ENCODE results near the gene ANKS6.
A peak's percentile ranks its signal among the peaks of the same experiment; 100 is the strongest.

Gene ANKS6

GRCh38 chr9:98807070-98807813 is 10.9 kb upstream of the ANKS6 start, which contains the start of gene GALNT12:
GALNT12 (plus strand) TSS chr9:98807670; CDS start chr9:98807699, 29 bp downstream.
- Histone ChIP-seq H3K36me3 (no peaks in the 10 kb centered on the region), H3K9ac (peak within 1 kb of the TSS; percentile 70), H3K9me3 (peaks cover under 1% of the 10 kb centered on the region; the same call in 1 of the 2 replicates), H3K27me3 (peaks cover 10% of the 10 kb centered on the region), H3K4me1 (peaks cover 20% of the 10 kb centered on the region), H3K4me3 (peak within 1 kb of the TSS; percentile 84), H3K4me2 (peak within 1 kb of the TSS; percentile 95), H4K20me1 (peaks cover 5% of the 10 kb centered on the region; the same call in 1 of the 2 replicates), H3K27ac (peak within 1 kb of the TSS; percentile 66)
- no peak for TF ChIP-seq Cebpa-rat (IDR thresholded peaks at IDR 0.05)

- TF ChIP-seq Cebpa-rat (IDR thresholded peaks at IDR 0.05): no peak
- H3K9me3 ChIP-seq: no peaks in the 10 kb centered on the region
- no peak overlapping the region for H3K9ac ChIP-seq
- H3K4me2 ChIP-seq: 0 out of 2 replicates have a peak overlapping the region, but pooled peaks have one; percentile 95
- H3K4me1 ChIP-seq: peaks cover 26% of the 10 kb centered on the region
- peaks cover 10% of the 10 kb centered on the region for H3K27me3 ChIP-seq
- H4K20me1 ChIP-seq: peaks cover 5% of the 10 kb centered on the region; the same call in 1 of the 2 replicates
- no peak overlapping the region for H3K27ac ChIP-seq
- H3K4me3 ChIP-seq: no peak overlapping the region
- H3K36me3 ChIP-seq: no peaks in the 10 kb centered on the region
Measured at GRCh38 chr9:98806394-98807035, 10.2 kb upstream of the ANKS6 start.

- Histone ChIP-seq H3K4me2 (no peak overlapping the region), H3K27me3 (peaks cover 10% of the 10 kb centered on the region), H3K9ac (no peak overlapping the region), H3K36me3 (no peaks in the 10 kb centered on the region), H3K9me3 (no peaks in the 10 kb centered on the region), H4K20me1 (peaks cover 5% of the 10 kb centered on the region; the same call in 1 of the 2 replicates), H3K27ac (no peak overlapping the region), H3K4me3 (no peak overlapping the region), H3K4me1 (peaks cover 28% of the 10 kb centered on the region)
- no peak for TF ChIP-seq Cebpa-rat (IDR thresholded peaks at IDR 0.05)
Measured at GRCh38 chr9:98805506-98806272, 9.3 kb upstream of the ANKS6 start.

- no peak overlapping the region for H3K4me3 ChIP-seq
- peaks cover 10% of the 10 kb centered on the region for H3K27me3 ChIP-seq
- no peaks in the 10 kb centered on the region for H3K36me3 ChIP-seq
- H3K9me3 ChIP-seq: no peaks in the 10 kb centered on the region; the same call in 1 of the 2 replicates
- TF ChIP-seq Cebpa-rat (IDR thresholded peaks at IDR 0.05): no peak
- H3K4me1 ChIP-seq: peaks cover 27% of the 10 kb centered on the region
- H3K27ac ChIP-seq: no peak overlapping the region
- no peak overlapping the region for H3K9ac ChIP-seq
- no peak overlapping the region for H3K4me2 ChIP-seq
- H4K20me1 ChIP-seq: peaks cover 5% of the 10 kb centered on the region; the same call in 1 of the 2 replicates
Measured at GRCh38 chr9:98804083-98804482, 7.7 kb upstream of the ANKS6 start.

GRCh38 chr9:98801969-98802371 is 5.6 kb upstream of the ANKS6 start:
- no peaks in the 10 kb centered on the region for H3K36me3 ChIP-seq
- TF ChIP-seq Cebpa-rat (IDR thresholded peaks at IDR 0.05): no peak
- H3K9ac ChIP-seq: no peak overlapping the region
- peaks cover 13% of the 10 kb centered on the region for H3K4me1 ChIP-seq
- no peaks in the 10 kb centered on the region for H3K27me3 ChIP-seq
- H4K20me1 ChIP-seq: no peaks in the 10 kb centered on the region
- H3K27ac ChIP-seq: no peak overlapping the region
- peaks cover 8% of the 10 kb centered on the region for H3K9me3 ChIP-seq
- peak overlapping the region; percentile 0; the same call in 1 of the 2 replicates for H3K4me2 ChIP-seq
- H3K4me3 ChIP-seq: no peak overlapping the region

- peaks cover 12% of the 10 kb centered on the region for H3K4me1 ChIP-seq
- H3K36me3 ChIP-seq: no peaks in the 10 kb centered on the region
- peak overlapping the region; percentile 0; the same call in 1 of the 2 replicates for H3K4me2 ChIP-seq
- TF ChIP-seq Cebpa-rat (IDR thresholded peaks at IDR 0.05): no peak
- H4K20me1 ChIP-seq: no peaks in the 10 kb centered on the region
- H3K9me3 ChIP-seq: peaks cover 8% of the 10 kb centered on the region
- no peak overlapping the region for H3K27ac ChIP-seq
- no peak overlapping the region for H3K4me3 ChIP-seq
- no peaks in the 10 kb centered on the region for H3K27me3 ChIP-seq
- no peak overlapping the region for H3K9ac ChIP-seq
Measured at GRCh38 chr9:98801561-98801960, 5.2 kb upstream of the ANKS6 start.

GRCh38 chr9:98798254-98798653 is 1.9 kb upstream of the ANKS6 start:
- H3K4me3 ChIP-seq: no peak overlapping the region
- no peak overlapping the region for H3K9ac ChIP-seq
- no peak overlapping the region for H3K27ac ChIP-seq
- H3K27me3 ChIP-seq: no peaks in the 10 kb centered on the region
- no peak for TF ChIP-seq Cebpa-rat (IDR thresholded peaks at IDR 0.05)
- H4K20me1 ChIP-seq: peaks cover 16% of the 10 kb centered on the region
- peaks cover 34% of the 10 kb centered on the region for H3K4me1 ChIP-seq
- H3K4me2 ChIP-seq: no peak overlapping the region
- no peaks in the 10 kb centered on the region for H3K36me3 ChIP-seq
- peaks cover 8% of the 10 kb centered on the region for H3K9me3 ChIP-seq

GRCh38 chr9:98797491-98797890 is 1.1 kb upstream of the ANKS6 start:
- Histone ChIP-seq H3K27me3 (no peaks in the 10 kb centered on the region), H4K20me1 (peaks cover 23% of the 10 kb centered on the region), H3K9me3 (peaks cover 8% of the 10 kb centered on the region), H3K4me1 (peaks cover 41% of the 10 kb centered on the region), H3K9ac (no peak overlapping the region), H3K27ac (no peak overlapping the region), H3K4me3 (no peak overlapping the region), H3K4me2 (no peak overlapping the region), H3K36me3 (no peaks in the 10 kb centered on the region)
- no peak for TF ChIP-seq Cebpa-rat (IDR thresholded peaks at IDR 0.05)

GRCh38 chr9:98795970-98796363 is 388 bp downstream of the ANKS6 start:
- no peak for TF ChIP-seq Cebpa-rat (IDR thresholded peaks at IDR 0.05)
- peak overlapping the region; percentile 91 for H3K27ac ChIP-seq
- peak overlapping the region; percentile 89 for H3K9ac ChIP-seq

More at GRCh38 chr9:98795970-98796363, 388 bp downstream of the ANKS6 start:
- peaks cover 49% of the 10 kb centered on the region for H3K4me1 ChIP-seq
- H3K4me2 ChIP-seq: peak overlapping the region; percentile 91
- peaks cover 8% of the 10 kb centered on the region for H3K9me3 ChIP-seq
- 0 out of 2 replicates have a peak, but pooled peaks cover under 1% of the 10 kb centered on the region for H3K36me3 ChIP-seq
- no peaks in the 10 kb centered on the region for H3K27me3 ChIP-seq
- H4K20me1 ChIP-seq: peaks cover 38% of the 10 kb centered on the region
- peak overlapping the region; percentile 94 for H3K4me3 ChIP-seq

Measured in BLaER1 (cell line).